ENCODE measurements around the gene CDK5. TPM values are rescaled to one million over a fixed set of nuclear protein-coding genes. Genes with fewer than 3 reads are reported as not detected.

The CDK5 gene
- total and polyA plus RNA-seq, 2 donors from 2014 or later = 9.1 to 21.5 TPM

GRCh38 chr7:151099486-151100211 lies 42.0 kb upstream of the CDK5 start:
- Histone ChIP-seq H3K4me1 (ENCODE audit: control insufficient read depth in 2 of 3, insufficient read depth in 2 of 3, low read depth in 1 of 3, low read length in 3 of 3) (peaks cover 0 to 2% (median 0%) of the 10 kb centered on the region in 3 donors), H3K36me3 (ENCODE audit: control insufficient read depth in 2 of 3, insufficient read depth in 3 of 3, low read length in 3 of 3) (no peaks in the 10 kb centered on the region), H3K9me3 (ENCODE audit: control insufficient read depth in 2 of 3, insufficient read depth in 1 of 3, low read length in 3 of 3) (no peaks in the 10 kb centered on the region), H3K27ac (ENCODE audit: low read depth in 2 of 2, low read length in 2 of 2) (no peak overlapping the region), H3K27me3 (ENCODE audit: control insufficient read depth, insufficient read depth, low read length) (no peaks in the 10 kb centered on the region), H3K4me3 (ENCODE audit: low read length in 3 of 3) (no peak overlapping the region), H3K9ac (ENCODE audit: low read length in 3 of 3) (no peak overlapping the region)
- DNase-seq (peak in 1 of 5 donors; percentile 59), FAIRE-seq (no peak)
- intact Hi-C loops (cut with DNase I) = no loop called here
- no peak for TF ChIP-seq CTCF (IDR thresholded peaks at IDR 0.05; ENCODE audit: borderline replicate concordance, extremely low read depth, insufficient read depth)

- FAIRE-seq = no peak
- intact Hi-C loops (cut with DNase I) = no loop called here
- DNase-seq = peak in 1 of 5 donors; percentile 46
Observed at GRCh38 chr7:151095828-151096475, 38.3 kb upstream of the CDK5 start.

GRCh38 chr7:151095123-151095797 lies 37.6 kb upstream of the CDK5 start:
- peak in 1 of 5 donors; percentile 32 for DNase-seq
- no peak for FAIRE-seq
- TF ChIP-seq CTCF (IDR thresholded peaks at IDR 0.05; ENCODE audit: borderline replicate concordance, extremely low read depth, insufficient read depth) = no peak
- Histone ChIP-seq H3K36me3 (ENCODE audit: control insufficient read depth in 2 of 3, insufficient read depth in 3 of 3, low read length in 3 of 3) (no peaks in the 10 kb centered on the region), H3K27me3 (ENCODE audit: control insufficient read depth, insufficient read depth, low read length) (no peaks in the 10 kb centered on the region), H3K9me3 (ENCODE audit: control insufficient read depth in 2 of 3, insufficient read depth in 1 of 3, low read length in 3 of 3) (no peaks in the 10 kb centered on the region), H3K27ac (ENCODE audit: low read depth in 2 of 2, low read length in 2 of 2) (no peak overlapping the region), H3K4me1 (ENCODE audit: control insufficient read depth in 2 of 3, insufficient read depth in 2 of 3, low read depth in 1 of 3, low read length in 3 of 3) (peaks cover 0 to 5% (median 2%) of the 10 kb centered on the region in 3 donors), H3K9ac (ENCODE audit: low read length in 3 of 3) (no peak overlapping the region), H3K4me3 (ENCODE audit: low read length in 3 of 3) (no peak overlapping the region)
- intact Hi-C loops (cut with DNase I) = no loop called here

More at GRCh38 chr7:151095828-151096475, 38.3 kb upstream of the CDK5 start:
- Histone ChIP-seq H3K36me3 (ENCODE audit: control insufficient read depth in 2 of 3, insufficient read depth in 3 of 3, low read length in 3 of 3) (no peaks in the 10 kb centered on the region), H3K4me3 (ENCODE audit: low read length in 3 of 3) (no peak overlapping the region), H3K9me3 (ENCODE audit: control insufficient read depth in 2 of 3, insufficient read depth in 1 of 3, low read length in 3 of 3) (no peaks in the 10 kb centered on the region), H3K4me1 (ENCODE audit: control insufficient read depth in 2 of 3, insufficient read depth in 2 of 3, low read depth in 1 of 3, low read length in 3 of 3) (peaks cover 0 to 4% (median 2%) of the 10 kb centered on the region in 3 donors), H3K27me3 (ENCODE audit: control insufficient read depth, insufficient read depth, low read length) (no peaks in the 10 kb centered on the region), H3K27ac (ENCODE audit: low read depth in 2 of 2, low read length in 2 of 2) (no peak overlapping the region), H3K9ac (ENCODE audit: low read length in 3 of 3) (no peak overlapping the region)
- no peak for TF ChIP-seq CTCF (IDR thresholded peaks at IDR 0.05; ENCODE audit: borderline replicate concordance, extremely low read depth, insufficient read depth)
